ENCODE results near the gene PRKN. TPM values are rescaled to one million over a fixed set of nuclear protein-coding genes. Genes with fewer than 3 reads are reported as not detected.

PRKN gene
- total and polyA plus RNA-seq, 4 experiments from 2014 or later = 0.50 to 5.3 (median 2.9) TPM

- H3K4me1 Mint-ChIP-seq = no peaks in the 10 kb centered on the region
- no peak overlapping the region for H3K4me3 Mint-ChIP-seq
- peaks cover 0 to 5% of the 10 kb centered on the region in 2 donors for H3K9me3 ChIP-seq (ENCODE audit: control insufficient read depth in 1 of 2, low read length in 2 of 2)
- H3K36me3 Mint-ChIP-seq = no peaks in the 10 kb centered on the region
- H3K4me3 ChIP-seq (ENCODE audit: low read length in 2 of 2) = no peak overlapping the region
- no peaks in the 10 kb centered on the region for H3K27me3 Mint-ChIP-seq
- no peaks in the 10 kb centered on the region for H3K4me1 ChIP-seq (ENCODE audit: insufficient read depth, low read length)
- H3K27me3 ChIP-seq (ENCODE audit: insufficient read depth, low read length) = no peaks in the 10 kb centered on the region
- no peak for DNase-seq
- H3K9me3 Mint-ChIP-seq = peaks cover 0 to 11% (median 8%) of the 10 kb centered on the region in 8 donors
- H3K36me3 ChIP-seq (ENCODE audit: insufficient read depth, low read length) = no peaks in the 10 kb centered on the region
- no peak overlapping the region for H3K27ac ChIP-seq (ENCODE audit: low read depth, low read length)
- no peak overlapping the region for H3K27ac Mint-ChIP-seq
- intact Hi-C loops (cut with micrococcal nuclease) = no loop called here
- ChIA-PET CTCF (ENCODE audit: partially characterized antibody) (no interaction called here), POLR2A (ENCODE audit: partially characterized antibody) (no interaction called here)
Observed at GRCh38 chr6:161732594-161732993, 995.0 kb downstream of the PRKN start.

- no peaks in the 10 kb centered on the region for H3K27me3 Mint-ChIP-seq
- H3K9me3 ChIP-seq (ENCODE audit: control insufficient read depth in 1 of 2, low read length in 2 of 2) = peaks cover 0 to 5% of the 10 kb centered on the region in 2 donors
- no peak overlapping the region for H3K27ac Mint-ChIP-seq
- no peak overlapping the region for H3K4me3 ChIP-seq (ENCODE audit: low read length in 2 of 2)
- H3K4me1 ChIP-seq (ENCODE audit: insufficient read depth, low read length) = no peaks in the 10 kb centered on the region
- no peak overlapping the region for H3K27ac ChIP-seq (ENCODE audit: low read depth, low read length)
- no peaks in the 10 kb centered on the region for H3K4me1 Mint-ChIP-seq
- CTCF ChIA-PET (ENCODE audit: partially characterized antibody) = no interaction called here
- intact Hi-C loops (cut with micrococcal nuclease) = no loop called here
- DNase-seq = no peak
- no peaks in the 10 kb centered on the region for H3K36me3 ChIP-seq (ENCODE audit: insufficient read depth, low read length)
- POLR2A ChIA-PET (ENCODE audit: partially characterized antibody) = no interaction called here
- peaks cover 0 to 10% (median 6%) of the 10 kb centered on the region in 8 donors for H3K9me3 Mint-ChIP-seq
- H3K4me3 Mint-ChIP-seq = no peak overlapping the region
- no peaks in the 10 kb centered on the region for H3K27me3 ChIP-seq (ENCODE audit: insufficient read depth, low read length)
- no peaks in the 10 kb centered on the region for H3K36me3 Mint-ChIP-seq
Observed at GRCh38 chr6:161727083-161727833, 1000.3 kb downstream of the PRKN start.

GRCh38 chr6:161722394-161722793 is 1005.2 kb downstream of the PRKN start:
- Histone ChIP-seq H3K4me3 (ENCODE audit: low read length in 2 of 2) (no peak overlapping the region), H3K27me3 (ENCODE audit: insufficient read depth, low read length) (no peaks in the 10 kb centered on the region), H3K4me1 (ENCODE audit: insufficient read depth, low read length) (no peaks in the 10 kb centered on the region), H3K9me3 (ENCODE audit: control insufficient read depth in 1 of 2, low read length in 2 of 2) (no peaks in the 10 kb centered on the region), H3K27ac (ENCODE audit: low read depth, low read length) (no peak overlapping the region), H3K36me3 (ENCODE audit: insufficient read depth, low read length) (no peaks in the 10 kb centered on the region)
- peaks cover 0 to 6% (median 0%) of the 10 kb centered on the region in 8 donors for H3K9me3 Mint-ChIP-seq
- H3K27ac Mint-ChIP-seq = no peak overlapping the region
- ChIA-PET CTCF (ENCODE audit: partially characterized antibody) (no interaction called here), POLR2A (ENCODE audit: partially characterized antibody) (no interaction called here)
- no peak for DNase-seq
- no peaks in the 10 kb centered on the region for H3K27me3 Mint-ChIP-seq
- no peaks in the 10 kb centered on the region for H3K36me3 Mint-ChIP-seq
- H3K4me3 Mint-ChIP-seq = no peak overlapping the region
- no peaks in the 10 kb centered on the region for H3K4me1 Mint-ChIP-seq
- intact Hi-C loops (cut with micrococcal nuclease) = no loop called here

- Histone ChIP-seq H3K27ac (ENCODE audit: low read depth, low read length) (no peak overlapping the region), H3K4me3 (ENCODE audit: low read length in 2 of 2) (no peak overlapping the region), H3K27me3 (ENCODE audit: insufficient read depth, low read length) (no peaks in the 10 kb centered on the region), H3K36me3 (ENCODE audit: insufficient read depth, low read length) (no peaks in the 10 kb centered on the region), H3K9me3 (ENCODE audit: control insufficient read depth in 1 of 2, low read length in 2 of 2) (no peaks in the 10 kb centered on the region), H3K4me1 (ENCODE audit: insufficient read depth, low read length) (no peaks in the 10 kb centered on the region)
- no peak overlapping the region for H3K27ac Mint-ChIP-seq
- DNase-seq = no peak
- ChIA-PET CTCF (ENCODE audit: partially characterized antibody) (no interaction called here), POLR2A (ENCODE audit: partially characterized antibody) (no interaction called here)
- no peaks in the 10 kb centered on the region for H3K36me3 Mint-ChIP-seq
- intact Hi-C loops (cut with micrococcal nuclease) = no loop called here
- no peaks in the 10 kb centered on the region for H3K4me1 Mint-ChIP-seq
- H3K9me3 Mint-ChIP-seq = peaks cover 0 to 6% (median 0%) of the 10 kb centered on the region in 8 donors
- no peaks in the 10 kb centered on the region for H3K27me3 Mint-ChIP-seq
- H3K4me3 Mint-ChIP-seq = no peak overlapping the region
Observed at GRCh38 chr6:161721511-161721910, 1006.1 kb downstream of the PRKN start.

- POLR2A ChIA-PET (ENCODE audit: partially characterized antibody) = no interaction called here
Observed at GRCh38 chr6:161716176-161716575, 1011.4 kb downstream of the PRKN start.

GRCh38 chr6:161711938-161712337 is 1015.6 kb downstream of the PRKN start:
- Histone ChIP-seq H3K27ac (ENCODE audit: low read depth, low read length) (no peak overlapping the region), H3K4me3 (ENCODE audit: low read length in 2 of 2) (no peak overlapping the region), H3K36me3 (ENCODE audit: insufficient read depth, low read length) (no peaks in the 10 kb centered on the region), H3K27me3 (ENCODE audit: insufficient read depth, low read length) (no peaks in the 10 kb centered on the region), H3K9me3 (ENCODE audit: control insufficient read depth in 1 of 2, low read length in 2 of 2) (no peaks in the 10 kb centered on the region), H3K4me1 (ENCODE audit: insufficient read depth, low read length) (no peaks in the 10 kb centered on the region)
- no peaks in the 10 kb centered on the region for H3K36me3 Mint-ChIP-seq
- intact Hi-C loops (cut with micrococcal nuclease) = no loop called here
- ChIA-PET POLR2A (ENCODE audit: partially characterized antibody) (no interaction called here), CTCF (ENCODE audit: partially characterized antibody) (no interaction called here)
- peaks cover 0 to 7% (median 3%) of the 10 kb centered on the region in 8 donors for H3K9me3 Mint-ChIP-seq
- H3K4me3 Mint-ChIP-seq = no peak overlapping the region
- no peak overlapping the region for H3K27ac Mint-ChIP-seq
- no peaks in the 10 kb centered on the region for H3K4me1 Mint-ChIP-seq
- DNase-seq = no peak
- no peaks in the 10 kb centered on the region for H3K27me3 Mint-ChIP-seq

More at GRCh38 chr6:161716176-161716575, 1011.4 kb downstream of the PRKN start:
- CTCF ChIA-PET (ENCODE audit: partially characterized antibody) = no interaction called here
- intact Hi-C loops (cut with micrococcal nuclease) = no loop called here
- Mint-ChIP-seq H3K36me3 (no peaks in the 10 kb centered on the region), H3K4me1 (no peaks in the 10 kb centered on the region), H3K4me3 (no peak overlapping the region), H3K9me3 (peaks cover 0 to 11% (median 3%) of the 10 kb centered on the region in 8 donors), H3K27me3 (no peaks in the 10 kb centered on the region), H3K27ac (no peak overlapping the region)
- no peaks in the 10 kb centered on the region for H3K36me3 ChIP-seq (ENCODE audit: insufficient read depth, low read length)
- H3K4me3 ChIP-seq (ENCODE audit: low read length in 2 of 2) = no peak overlapping the region
- no peaks in the 10 kb centered on the region for H3K9me3 ChIP-seq (ENCODE audit: control insufficient read depth in 1 of 2, low read length in 2 of 2)
- no peak overlapping the region for H3K27ac ChIP-seq (ENCODE audit: low read depth, low read length)
- no peak for DNase-seq
- no peaks in the 10 kb centered on the region for H3K4me1 ChIP-seq (ENCODE audit: insufficient read depth, low read length)
- H3K27me3 ChIP-seq (ENCODE audit: insufficient read depth, low read length) = no peaks in the 10 kb centered on the region

GRCh38 chr6:161711515-161711914 is 1016.1 kb downstream of the PRKN start:
- Mint-ChIP-seq H3K27ac (no peak overlapping the region), H3K4me3 (no peak overlapping the region), H3K27me3 (no peaks in the 10 kb centered on the region), H3K9me3 (peaks cover 0 to 7% (median 3%) of the 10 kb centered on the region in 8 donors), H3K36me3 (no peaks in the 10 kb centered on the region), H3K4me1 (no peaks in the 10 kb centered on the region)
- CTCF ChIA-PET (ENCODE audit: partially characterized antibody) = no interaction called here
- Histone ChIP-seq H3K4me1 (ENCODE audit: insufficient read depth, low read length) (no peaks in the 10 kb centered on the region), H3K4me3 (ENCODE audit: low read length in 2 of 2) (no peak overlapping the region), H3K27ac (ENCODE audit: low read depth, low read length) (no peak overlapping the region), H3K27me3 (ENCODE audit: insufficient read depth, low read length) (no peaks in the 10 kb centered on the region), H3K9me3 (ENCODE audit: control insufficient read depth in 1 of 2, low read length in 2 of 2) (no peaks in the 10 kb centered on the region), H3K36me3 (ENCODE audit: insufficient read depth, low read length) (no peaks in the 10 kb centered on the region)
- POLR2A ChIA-PET (ENCODE audit: partially characterized antibody) = no interaction called here
- intact Hi-C loops (cut with micrococcal nuclease) = no loop called here
- DNase-seq = no peak
